ENCODE data around the gene EXOC3.
"Not testable (repeated sequence)": the region's sequence is repeated elsewhere in the genome, so short reads cannot be mapped to it uniquely, and the experiment has no call there.

Gene EXOC3

DNA sequence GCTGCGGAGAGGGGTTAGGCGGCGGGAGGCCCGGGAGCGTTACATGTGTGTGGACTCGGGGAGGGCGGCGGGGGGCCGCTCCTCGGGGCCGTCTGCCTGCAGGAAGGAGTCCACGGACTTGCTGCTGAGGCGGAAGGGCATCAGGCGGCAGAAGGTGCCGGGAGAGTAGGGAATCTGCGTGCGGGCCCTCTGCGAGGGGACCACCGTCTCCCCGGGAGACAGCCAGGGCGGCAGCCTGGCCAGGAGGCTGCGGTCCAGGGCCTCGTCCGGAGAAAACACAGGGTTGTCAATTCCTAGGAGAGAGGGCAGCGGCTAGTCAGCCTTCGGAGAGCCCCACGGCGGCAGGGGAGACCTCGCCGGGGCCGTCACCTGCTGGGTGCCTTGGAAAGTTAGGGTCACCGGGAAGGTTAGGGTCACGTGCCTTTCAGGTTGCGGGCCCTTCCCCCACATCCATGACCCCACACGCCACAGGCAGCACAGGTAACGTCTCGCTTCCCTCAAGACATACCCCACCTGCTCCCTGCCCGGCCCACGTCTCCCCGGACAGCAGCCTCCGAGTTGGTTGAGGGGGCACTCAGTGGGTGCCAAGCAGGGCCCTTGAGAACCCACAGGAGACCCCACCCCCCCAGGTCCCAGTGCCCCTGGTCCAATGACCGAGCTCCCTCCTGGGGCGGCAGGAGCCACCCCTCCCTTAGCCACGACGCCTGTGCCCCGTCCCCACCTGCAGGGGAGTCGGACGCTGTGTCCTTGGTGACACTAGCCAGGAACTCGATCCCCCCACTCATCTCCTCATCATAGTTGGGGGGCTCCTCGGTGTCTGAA is 32.1 kb downstream of the EXOC3 start:
- peak; percentile 24 to 30 for DNase-seq

DNA sequence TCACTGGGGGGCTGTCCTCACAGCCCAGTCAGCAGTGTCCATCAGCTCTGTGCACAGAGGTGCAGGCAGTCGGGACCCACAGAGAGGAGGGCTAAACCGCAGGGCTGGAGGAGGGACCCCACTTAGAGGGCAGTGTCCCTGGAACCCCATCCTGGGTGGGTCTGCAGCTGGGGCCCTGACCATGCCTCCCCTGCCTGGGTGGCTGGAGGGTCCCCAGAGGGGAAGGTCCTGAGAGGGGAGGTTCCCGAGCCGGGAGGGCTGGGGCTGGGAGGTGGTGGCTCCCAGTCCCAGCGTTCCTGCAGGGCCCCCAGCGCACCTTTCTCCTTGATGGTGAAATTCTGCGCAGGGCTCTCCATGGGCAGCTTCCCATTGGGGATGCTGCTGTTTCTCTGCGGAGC is 32.7 kb downstream of the EXOC3 start:
- DNase-seq, result no peak

DNA sequence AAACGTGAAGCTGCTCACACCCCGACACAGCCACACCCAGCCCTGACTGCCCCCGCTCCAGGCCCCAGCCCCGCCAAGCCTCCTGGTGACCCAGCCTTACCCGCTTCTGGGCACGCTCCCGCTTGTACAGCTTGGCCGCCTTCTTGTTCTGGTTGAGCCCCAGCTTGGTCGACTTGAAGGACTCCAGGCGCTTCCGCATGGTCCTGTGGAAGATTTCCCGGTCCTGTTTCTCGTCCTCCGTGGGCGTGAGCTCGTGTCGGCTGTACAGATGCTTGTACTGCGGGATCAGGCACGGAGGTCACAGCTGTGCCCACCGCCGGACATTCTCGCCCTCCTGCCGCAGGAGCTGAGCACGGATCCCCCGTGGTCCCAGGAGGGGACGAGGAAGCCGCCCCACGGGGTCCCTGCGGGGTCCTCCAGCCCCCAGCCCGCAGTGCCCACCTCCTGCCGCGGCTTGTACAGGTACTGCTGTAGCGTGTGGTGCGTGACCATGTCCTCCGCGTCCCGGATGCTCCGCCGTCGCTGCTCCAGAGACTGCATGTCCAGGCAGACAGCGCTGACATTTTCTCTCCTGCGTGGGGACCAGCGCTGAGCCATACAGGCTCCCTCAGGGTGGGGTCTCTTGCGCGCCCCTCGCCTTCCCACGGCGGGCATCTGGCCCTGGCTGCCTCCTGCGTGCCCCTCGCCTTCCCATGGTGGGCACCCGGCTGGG is 33.3 kb downstream of the EXOC3 start:
- DNase-seq, result no peak

DNA sequence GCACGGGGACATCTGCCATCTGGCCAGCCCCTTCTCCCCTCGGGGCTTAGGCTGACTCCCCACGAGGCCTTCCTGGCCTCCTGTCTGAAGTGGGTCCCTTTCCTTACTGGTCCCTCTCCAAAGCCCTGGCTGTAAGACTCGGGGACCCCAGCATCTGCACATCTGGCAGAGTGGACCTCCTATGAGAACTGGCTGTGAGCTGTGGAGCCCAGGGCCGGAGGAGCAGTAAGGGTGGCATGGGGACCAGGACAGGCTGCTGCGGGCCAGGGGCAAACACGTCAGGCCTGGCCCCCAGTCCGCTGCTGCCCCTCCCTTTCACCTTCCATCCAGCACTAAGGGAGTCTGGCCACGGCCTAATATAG is 33.8 kb downstream of the EXOC3 start:
- DNase-seq, result no peak

DNA sequence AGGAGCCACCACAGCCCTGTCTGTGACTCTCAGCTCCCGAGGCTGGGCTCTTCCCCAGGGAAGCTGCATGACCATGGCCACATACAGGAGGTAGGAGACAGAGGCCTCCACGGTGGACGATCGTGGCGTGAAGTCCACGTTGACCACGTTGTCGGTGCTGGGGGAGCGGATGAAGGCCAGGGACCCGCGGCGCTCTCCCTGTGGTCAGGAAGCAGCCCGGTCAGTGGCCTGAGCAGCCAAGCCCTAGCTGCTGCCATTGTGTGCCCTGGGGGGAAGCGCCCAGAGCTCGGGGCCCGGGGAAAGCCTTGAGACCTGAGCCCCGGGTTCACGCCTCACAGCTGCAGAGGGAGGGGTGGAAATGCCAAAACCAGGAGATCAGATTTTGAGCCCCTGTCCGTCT is 34.3 kb downstream of the EXOC3 start:
- DNase-seq, result no peak

DNA sequence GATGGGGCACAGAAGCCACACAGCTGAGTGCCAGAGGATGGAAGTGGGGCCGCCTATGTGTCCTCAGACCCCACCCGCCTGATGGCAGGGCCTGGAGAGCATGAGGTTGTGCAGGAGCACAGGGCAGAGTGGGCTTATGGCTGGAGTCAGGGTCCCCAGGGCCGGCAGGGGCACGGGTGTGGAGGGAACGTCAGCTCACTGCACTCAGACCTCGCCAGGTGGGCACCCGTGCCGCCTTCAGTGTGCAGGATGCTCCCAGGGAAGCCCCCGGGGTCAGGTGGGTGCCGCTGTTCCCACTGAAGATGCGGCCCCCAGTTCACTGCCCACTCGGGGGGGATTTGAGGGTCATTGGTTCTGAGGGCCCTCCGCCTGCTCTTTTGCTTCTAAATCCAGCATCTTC is 34.9 kb downstream of the EXOC3 start:
- DNase-seq, result no peak

DNA sequence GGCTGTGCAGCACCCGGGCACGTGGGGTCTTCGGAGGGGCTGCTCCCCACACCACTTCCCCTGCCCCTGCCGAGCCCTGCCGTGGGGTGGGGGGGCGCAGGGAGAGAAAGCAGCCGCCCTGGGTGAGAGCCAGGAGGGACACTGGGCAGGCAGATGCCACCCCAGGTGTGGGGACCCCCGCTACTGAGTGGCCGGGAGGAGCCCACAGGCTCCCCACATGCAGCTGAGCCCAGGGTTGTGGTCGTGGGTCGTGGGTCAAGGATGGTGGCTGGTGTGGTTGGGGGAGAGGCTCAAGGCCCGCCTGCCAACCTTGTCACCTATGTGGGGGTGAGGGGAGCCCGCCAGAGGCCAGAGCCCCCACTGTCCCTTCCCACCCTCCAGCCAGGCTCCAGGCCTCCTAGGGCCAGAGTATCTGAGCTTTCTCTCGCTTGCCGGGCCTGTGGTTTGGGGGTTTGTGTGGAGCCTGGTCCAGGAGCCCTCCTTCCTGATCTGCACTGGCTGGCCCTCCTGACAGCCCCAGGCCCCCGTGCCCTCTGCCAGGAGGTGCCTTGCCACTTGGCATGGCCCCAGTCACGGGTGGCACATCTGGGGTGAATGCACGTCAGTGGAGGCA is 35.5 kb downstream of the EXOC3 start:
- no peak for DNase-seq

DNA sequence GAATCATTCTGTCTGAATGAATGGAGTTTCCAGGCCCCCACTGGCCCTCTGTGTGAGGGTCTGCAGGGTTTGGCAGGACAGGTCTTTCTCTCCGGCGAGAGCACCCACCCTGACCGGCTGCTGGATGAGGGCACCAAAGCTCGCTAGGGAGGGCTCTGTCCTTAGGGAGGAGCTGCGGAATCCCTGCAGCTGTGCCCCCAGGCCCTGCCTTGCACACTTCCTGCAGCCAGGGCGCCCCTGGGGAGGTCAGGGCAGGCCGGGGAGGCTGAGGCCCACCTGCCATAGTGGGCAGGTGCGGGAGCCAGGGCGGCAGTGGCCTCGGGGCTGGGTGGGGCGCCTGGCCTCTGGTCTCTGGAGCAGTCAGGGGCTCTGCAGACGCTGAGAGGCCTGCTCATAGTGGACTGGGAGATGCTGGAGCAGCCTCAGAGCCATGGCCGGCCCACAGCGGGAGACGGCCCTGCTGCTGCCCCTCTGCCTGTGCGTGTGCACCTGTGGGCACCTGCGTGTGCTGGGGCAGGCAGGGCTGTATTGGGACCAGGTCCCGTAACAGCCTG is 36.1 kb downstream of the EXOC3 start:
- no peak for DNase-seq

DNA sequence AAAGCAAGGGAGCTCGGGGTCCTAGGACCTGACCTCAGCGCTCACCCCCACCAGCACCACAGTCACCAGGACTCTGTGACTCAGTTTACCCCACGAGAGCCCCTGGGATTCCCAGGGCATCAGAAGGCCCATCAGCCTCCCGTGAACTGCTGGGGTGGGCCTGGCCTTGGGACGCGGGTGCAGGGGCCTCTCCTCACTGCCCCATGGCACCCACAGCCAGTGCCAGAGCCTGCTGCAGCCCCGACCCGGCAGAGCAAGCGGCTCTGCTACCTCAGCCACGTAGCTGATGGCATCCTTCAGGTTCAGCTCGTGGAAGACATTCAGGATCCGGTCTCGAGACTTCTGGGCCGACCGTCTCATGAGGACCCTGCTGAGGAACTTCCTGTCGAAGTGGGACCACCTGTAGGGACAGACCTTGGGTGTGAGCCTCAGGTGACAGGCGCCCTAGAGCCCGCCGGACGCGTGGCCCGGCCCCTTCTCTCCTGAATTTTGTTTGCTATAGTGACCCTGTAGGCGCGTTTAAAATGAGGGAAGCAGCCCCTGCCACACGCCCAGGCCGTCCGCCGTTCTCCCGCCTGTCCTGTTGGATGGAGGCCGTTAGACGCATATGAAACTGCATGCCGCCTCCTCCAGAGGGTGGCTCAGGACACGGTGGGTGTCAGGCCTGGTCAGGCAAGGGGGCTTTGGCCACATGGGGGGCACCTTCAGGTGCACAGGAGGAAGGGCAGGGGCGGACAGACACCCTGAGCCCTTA is 36.8 kb downstream of the EXOC3 start:
- DNase-seq, result no peak

DNA sequence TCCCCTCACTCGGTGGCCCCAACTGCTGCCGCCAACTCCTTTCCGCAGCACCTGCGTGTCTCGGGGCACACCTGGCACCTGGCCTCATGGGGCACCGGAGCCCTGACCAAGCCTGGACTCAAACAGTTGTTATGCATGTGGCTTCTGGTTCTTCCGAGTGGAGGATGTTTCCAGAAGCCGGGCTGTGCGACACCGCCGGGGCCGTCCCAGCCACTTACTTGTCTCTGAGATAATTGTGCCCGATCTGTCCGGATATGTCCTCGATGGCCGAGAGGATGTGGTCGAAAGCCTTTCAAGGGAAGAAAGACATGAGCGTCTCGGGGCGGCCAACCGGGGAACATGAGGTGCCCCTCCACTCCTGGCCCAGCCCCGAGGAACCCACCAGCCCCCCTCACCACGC is 38.4 kb downstream of the EXOC3 start:
- DNase-seq, result no peak

DNA sequence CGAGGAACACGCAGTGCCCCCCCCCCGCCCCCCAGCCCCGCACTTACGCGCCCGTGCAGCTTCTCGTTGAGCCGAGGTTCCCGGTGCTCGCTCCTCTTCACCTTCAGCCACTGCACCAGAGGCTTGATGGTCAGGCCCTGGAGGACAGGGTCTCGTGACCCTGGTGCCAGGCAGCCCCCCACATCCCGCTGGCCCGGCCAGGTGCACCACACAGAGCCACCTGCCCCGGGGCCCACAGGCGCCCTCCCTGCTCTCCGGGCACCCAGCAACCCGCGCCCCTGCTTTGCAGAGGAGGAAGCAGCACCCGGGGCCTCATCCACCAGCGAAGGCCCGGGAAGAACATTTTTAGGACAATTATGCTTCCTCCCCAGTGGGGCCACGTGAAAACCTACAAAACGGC is 39.0 kb downstream of the EXOC3 start:
- no peak for DNase-seq

DNA sequence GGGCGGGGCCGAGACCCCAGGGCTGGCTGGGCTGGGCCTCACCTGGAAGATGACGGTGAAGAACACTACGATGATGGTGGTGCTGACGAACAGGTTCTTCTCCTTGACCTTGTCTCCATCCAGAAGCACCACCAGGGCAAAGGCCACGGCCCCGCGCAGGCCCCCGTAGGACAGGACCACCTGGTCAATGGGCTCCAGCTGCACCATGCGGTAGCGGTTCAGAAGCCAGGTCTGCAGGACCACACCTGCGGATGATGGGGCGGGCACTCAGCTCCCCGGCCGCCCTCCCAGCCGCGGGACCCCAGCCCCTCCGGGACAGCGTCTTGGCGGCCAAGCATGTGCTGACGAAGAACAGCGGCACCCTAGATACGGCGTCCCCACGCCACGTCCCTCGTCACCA is 39.5 kb downstream of the EXOC3 start:
- DNase-seq, result no peak

DNA sequence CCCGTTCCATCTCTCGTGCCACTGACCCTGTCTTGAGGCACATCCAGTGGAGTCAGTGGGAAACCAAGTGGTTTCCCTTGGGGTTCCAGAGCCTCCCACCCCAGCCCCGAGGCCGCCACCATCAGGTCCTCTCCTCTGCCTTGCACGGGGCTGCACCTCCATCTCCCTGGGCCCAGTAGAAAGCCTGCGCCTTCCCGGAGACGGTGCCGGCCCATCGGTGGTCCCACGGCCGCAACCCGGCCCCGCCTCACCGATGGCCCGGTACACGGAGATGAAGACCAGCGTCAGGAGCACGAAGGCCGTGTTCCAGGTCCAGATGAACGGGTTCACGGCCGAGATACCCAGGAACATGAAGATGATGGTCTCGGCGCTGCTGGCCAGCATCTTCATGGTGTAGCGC is 40.0 kb downstream of the EXOC3 start:
- no peak for DNase-seq

DNA sequence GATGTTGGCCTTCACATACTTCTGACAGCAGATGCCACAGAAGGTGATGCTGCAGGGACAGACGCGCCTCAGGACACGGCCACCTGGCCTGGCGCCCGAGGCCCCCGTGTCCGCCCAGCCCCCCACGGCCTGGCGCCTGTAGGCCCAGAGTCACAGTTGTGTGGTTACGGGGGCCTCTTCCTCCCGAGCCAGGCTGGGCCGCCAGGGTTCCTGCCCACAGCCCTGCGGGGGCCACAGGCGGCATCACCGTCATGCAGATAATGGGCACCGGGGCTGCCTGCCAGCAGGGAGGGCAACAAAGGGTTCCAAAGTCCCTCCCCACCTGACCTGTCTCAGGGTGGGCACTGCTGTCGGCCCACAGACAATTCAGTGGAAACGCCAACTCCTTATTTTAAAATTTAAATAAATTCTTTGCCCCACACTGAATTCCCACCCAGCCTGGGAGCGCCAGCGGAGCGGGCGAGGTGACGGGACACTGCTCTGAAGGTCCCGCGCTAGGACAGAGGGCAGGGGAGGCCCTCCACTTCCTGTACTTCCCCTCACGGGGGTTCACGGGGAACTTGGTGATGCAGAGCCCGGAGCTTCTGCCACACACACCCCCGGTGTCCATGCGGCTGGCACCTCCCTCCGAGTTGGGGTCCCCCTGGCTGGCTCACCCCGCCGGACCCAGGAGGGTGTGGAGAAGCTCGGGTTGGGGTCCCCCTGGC is 40.6 kb downstream of the EXOC3 start:
- DNase-seq, result no peak

DNA sequence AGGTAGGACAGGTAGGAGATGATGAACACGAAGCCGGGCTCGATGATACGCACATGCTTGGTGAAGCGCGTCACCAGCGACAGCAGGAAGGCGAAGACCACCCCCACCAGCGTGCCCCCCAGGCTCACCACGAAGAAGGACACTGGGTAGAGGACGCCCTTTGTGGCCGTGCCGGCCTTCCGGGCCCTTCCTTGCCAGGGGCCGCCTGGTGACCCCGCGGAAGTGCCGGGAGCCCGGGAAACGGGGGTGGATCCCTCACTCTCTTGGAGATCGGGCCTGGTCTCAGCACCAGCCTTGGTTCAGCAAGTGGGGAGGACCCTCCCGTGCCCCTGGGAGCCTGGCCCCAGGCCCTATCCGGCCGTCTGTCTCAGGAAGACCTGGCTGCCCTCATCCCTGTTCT is 41.6 kb downstream of the EXOC3 start:
- no peak for DNase-seq

DNA sequence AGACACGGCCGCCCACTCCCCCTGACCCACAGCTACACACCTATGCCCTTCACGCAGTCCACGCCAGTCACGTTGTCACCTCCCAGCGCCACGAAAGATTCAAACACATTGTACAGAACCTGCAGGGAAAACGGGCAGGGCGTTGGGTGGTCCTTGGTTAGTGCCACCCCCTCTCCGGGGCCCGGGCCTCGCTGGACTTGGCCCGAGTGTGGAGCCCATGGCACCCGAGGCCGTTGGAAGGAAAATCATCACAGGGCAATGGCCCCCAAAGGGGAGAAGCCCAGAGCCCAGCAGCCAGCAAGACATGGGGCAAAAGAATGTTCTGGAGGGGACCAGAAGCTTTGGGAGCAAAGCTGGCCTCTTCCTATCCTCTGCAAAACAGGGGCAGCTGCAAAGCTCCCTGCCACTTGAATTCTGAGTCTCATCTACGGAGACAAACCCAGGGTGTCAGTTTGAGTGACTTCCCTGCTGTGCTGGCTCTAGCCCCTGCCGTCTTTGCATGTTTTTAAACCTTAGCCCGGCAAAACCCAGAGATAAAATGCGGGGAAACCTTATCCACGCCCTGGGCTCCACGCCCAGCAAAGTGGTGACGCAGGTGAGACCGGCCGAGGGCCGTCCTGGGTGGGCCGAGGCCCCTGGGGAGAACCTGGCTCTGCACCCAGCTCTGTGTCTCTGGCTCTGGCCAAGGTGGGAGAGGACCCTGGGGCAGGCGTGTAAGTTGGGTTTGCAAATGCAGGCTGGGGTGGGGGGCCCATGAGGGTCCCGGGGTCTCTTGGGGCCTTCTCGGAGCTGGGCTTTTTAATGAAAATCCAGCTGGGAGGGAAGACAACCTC is 42.4 kb downstream of the EXOC3 start:
- DNase-seq, result no peak

DNA sequence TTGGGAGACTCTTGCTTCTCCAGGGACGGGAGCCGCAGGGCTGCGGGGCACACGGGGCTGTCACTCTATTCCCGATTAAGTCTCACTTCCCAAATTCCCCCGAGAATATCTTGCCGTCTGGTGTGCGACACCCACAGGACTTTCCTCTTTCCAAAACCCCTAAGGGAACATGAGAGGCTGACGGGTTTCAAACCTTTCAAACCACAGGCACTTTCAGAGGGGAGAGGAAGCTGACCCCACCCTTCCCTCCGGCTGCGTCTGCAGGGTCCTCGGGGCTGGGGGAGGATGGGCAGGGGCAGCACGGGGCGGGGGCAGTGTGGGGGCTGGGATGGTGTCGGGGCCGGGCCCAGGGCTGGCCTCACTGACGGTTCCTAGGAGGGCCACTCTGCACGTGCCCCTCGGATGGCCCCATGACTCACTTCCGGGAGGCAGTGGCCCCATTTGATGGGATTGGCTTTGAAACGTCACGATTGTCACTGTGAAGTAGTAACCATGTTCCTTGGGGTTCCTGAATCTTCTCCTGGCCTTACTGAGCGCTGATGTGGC is 43.0 kb downstream of the EXOC3 start:
- no peak for DNase-seq

DNA sequence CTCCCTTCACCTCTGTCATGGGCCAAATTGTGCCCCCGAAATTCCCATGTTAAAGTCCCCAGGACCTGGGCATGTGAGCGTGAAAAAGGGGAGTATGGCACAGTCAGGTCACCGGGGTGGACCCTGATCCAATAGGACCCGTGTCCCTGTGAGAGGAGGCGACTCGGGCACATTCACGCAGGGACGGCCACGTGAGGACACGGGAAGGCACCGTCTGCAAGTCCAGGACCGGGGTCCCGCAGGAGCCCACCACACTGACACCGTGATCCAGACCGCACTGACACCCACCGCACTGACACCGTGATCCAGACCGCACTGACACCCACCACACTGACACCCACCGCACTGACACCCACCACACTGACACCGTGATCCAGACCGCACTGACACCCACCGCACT is 43.6 kb downstream of the EXOC3 start:
- DNase-seq, result not testable (repeated sequence)

DNA sequence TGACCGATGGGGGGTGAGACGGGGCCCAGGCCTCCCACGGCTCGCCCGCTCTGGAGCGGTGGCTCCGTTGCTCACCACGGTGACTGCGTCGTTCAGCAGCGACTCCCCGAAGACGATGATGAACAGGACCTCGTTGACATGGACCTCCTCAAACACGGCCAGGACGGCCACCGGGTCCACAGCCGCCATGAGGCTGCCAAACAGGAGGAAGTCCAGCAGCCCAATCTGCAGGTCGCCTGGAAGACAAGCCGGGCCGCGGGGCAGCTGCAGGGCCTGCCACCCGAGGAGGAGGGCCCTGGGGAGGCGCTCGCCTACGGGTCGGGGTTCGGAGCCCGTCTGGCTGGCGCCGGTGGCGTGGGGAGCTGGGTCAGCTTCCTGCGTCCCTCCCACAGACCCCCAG is 45.3 kb downstream of the EXOC3 start:
- no peak for DNase-seq

DNA sequence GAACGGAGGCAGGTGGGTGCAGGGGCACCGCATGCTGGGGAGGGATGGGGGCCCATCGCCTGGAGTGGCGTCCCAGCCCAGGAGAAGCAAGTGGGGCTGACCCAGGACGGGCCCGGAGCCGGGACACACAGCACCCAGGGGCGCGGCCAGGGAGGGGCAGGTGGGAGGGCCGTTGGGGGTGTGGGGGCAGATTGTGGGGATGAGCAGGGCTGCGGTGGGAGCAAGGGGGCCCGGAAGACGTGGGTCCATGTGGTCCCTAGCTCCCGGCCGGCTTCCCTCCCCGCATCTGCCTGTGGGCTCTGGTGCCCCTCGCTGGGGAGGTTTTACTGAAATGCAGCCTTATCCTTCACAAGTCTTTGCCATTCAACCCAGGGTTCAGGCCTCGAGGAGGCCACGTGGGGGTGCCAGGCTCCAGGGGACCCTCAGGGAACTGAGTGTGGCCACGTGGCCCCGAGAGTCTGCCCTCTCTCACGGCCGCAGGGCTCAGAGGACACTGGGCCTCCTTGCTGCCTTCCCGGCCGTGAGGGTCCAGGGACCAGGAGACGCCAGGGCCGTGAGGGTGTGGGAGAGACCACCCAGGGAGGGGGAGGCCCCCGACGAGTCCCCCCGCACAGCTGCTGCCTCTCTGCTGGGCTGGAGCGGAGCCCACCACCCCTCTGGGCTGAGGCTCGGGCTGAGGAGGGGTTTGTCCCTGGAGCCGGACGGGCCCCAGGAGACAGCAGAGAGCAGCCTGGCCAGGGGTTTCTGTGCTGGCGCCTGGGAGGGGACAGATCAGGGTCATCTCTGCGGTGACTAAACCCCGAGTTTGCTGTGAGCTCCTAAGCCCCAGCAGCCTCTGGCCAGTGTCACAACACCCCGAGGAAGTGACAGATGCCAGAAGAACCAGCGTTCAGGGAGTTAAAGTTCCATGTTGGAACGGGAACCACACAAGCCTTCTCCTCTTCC is 46.0 kb downstream of the EXOC3 start:
- no peak for DNase-seq

All from activated CD4-positive, alpha-beta T cell treated with anti-CD3 and anti-CD28 coated beads, Interleukin-2, amount 50 U/mL, for 48 hours (primary cell).